OCI-LY7 (cell line): ENCODE results near the gene MEF2A.

ENCODE experiments used
- CTCF ChIP-seq: fragments of 200-600 bp; sonication (generic); conservative IDR thresholded peaks from 2 replicates; pipeline ENCODE4 v1.5.1; 2014; ENCODE audit warnings: mild to moderate bottlenecking, antibody characterized with exemption, low read length, moderate library complexity, mixed read lengths
- EZH2phosphoT487 ChIP-seq: fragments of 200-600 bp; sonication (generic); IDR thresholded peaks from 2 replicates; pipeline ENCODE4 v1.6.1; 2018; ENCODE audit warnings: low read depth, borderline replicate concordance, mild to moderate bottlenecking, mixed run types, antibody characterized with exemption, low read length, moderate library complexity, mixed read lengths

GRCh38 chr15:99732751-99733267 is 167.0 kb downstream of the MEF2A start:
- TF ChIP-seq CTCF (no peak), EZH2phosphoT487 (no peak)
